ENCODE measurements around the gene ANKS1A. TPM values are rescaled to one million over a fixed set of nuclear protein-coding genes. Genes with fewer than 3 reads are reported as not detected.

Gene ANKS1A
- total and polyA plus RNA-seq, 10 donors: 5.1 to 68.9 (median 45.6) TPM

DNA sequence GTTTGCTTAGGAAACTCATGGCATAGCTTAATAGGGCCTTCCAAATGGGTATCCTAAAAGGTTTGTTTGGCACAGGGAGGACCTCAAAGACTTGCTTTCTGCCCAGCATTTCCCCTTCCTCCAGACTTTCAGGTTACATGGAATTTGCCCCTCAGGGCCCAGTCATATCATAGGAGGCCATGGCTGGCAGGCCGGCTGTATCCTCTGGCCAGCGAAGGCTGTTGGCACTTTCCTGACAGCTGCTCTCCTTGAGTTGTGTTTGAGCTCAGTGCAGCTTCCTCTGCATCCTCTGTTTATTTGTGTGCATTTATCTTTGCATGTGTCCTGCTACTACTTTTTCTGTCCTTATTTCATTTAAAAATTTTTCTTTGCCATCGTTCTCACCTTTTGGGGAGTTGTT is 90.9 kb downstream of the ANKS1A start:
- no peaks in the 10 kb centered on the region for H3K27me3 ChIP-seq (replicated peaks in 1 of 7)
- DNase-seq: no peak
- H3K27ac ChIP-seq: no peak overlapping the region
- TF ChIP-seq POLR2A (IDR thresholded peaks at IDR 0.05) (no peak), POLR2AphosphoS5 (IDR thresholded peaks at IDR 0.05) (no peak)
- TF ChIP-seq, protein P1, sequence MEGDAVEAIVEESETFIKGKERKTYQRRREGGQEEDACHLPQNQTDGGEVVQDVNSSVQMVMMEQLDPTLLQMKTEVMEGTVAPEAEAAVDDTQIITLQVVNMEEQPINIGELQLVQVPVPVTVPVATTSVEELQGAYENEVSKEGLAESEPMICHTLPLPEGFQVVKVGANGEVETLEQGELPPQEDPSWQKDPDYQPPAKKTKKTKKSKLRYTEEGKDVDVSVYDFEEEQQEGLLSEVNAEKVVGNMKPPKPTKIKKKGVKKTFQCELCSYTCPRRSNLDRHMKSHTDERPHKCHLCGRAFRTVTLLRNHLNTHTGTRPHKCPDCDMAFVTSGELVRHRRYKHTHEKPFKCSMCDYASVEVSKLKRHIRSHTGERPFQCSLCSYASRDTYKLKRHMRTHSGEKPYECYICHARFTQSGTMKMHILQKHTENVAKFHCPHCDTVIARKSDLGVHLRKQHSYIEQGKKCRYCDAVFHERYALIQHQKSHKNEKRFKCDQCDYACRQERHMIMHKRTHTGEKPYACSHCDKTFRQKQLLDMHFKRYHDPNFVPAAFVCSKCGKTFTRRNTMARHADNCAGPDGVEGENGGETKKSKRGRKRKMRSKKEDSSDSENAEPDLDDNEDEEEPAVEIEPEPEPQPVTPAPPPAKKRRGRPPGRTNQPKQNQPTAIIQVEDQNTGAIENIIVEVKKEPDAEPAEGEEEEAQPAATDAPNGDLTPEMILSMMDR (IDR thresholded peaks at IDR 0.05 in 8 of 11, conservative IDR thresholded peaks at IDR 0.05 in 3 of 11): no peak
- intact Hi-C loops (cut with DNase I; ENCODE audit: low total_unique reads): loop anchor here (10.0 kb wide), 1 partner anchor 225 kb away; no protein-coding TSS in a partner anchor
- WGBS, 5 donors: 63 to 88% (median 78%) methylated on average over 3 of the region's 3 CpGs
- H3K4me3 ChIP-seq: no peak overlapping the region
- H3K36me3 ChIP-seq: peaks cover 0 to 70% (median 29%) of the 10 kb centered on the region in 6 donors
- no peaks in the 10 kb centered on the region for H3K9me3 ChIP-seq
- H3K4me1 ChIP-seq: peaks cover 0 to 8% (median 0%) of the 10 kb centered on the region in 6 donors

DNA sequence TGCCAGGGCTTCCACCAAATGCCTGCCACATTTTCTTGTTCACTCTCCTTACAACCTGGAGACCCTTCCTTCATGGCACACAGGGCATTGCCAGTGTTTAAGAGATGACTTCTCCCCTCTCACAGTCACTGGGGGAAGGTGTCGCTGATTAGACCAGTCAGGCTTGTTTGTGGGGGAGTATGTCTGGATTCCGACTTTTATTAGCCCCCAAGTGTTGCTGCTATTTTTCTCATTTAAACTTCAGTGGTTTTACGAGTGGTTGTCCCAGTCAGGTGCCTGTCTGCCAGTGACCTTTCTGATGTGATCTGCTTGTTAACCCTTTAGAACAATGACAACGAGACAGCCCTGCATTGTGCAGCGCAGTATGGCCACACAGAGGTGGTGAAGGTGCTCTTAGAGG is 92.3 kb downstream of the ANKS1A start:
- H3K27me3 ChIP-seq (replicated peaks in 1 of 7): no peaks in the 10 kb centered on the region
- no peak overlapping the region for H3K4me3 ChIP-seq
- H3K9me3 ChIP-seq: no peaks in the 10 kb centered on the region
- H3K36me3 ChIP-seq: peaks cover 4 to 82% (median 38%) of the 10 kb centered on the region in 6 donors
- WGBS, 5 donors: 85 to 97% (median 89%) methylated on average over 5 of the region's 5 CpGs
- TF ChIP-seq, protein P1 (IDR thresholded peaks at IDR 0.05 in 8 of 11, conservative IDR thresholded peaks at IDR 0.05 in 3 of 11): no peak
- DNase-seq: no peak
- peaks cover 0 to 8% (median 0%) of the 10 kb centered on the region in 6 donors for H3K4me1 ChIP-seq
- intact Hi-C loops (cut with DNase I; ENCODE audit: low total_unique reads): loop anchor here (10.0 kb wide), 1 partner anchor 223 kb away; no protein-coding TSS in a partner anchor
- H3K27ac ChIP-seq: no peak overlapping the region

DNA sequence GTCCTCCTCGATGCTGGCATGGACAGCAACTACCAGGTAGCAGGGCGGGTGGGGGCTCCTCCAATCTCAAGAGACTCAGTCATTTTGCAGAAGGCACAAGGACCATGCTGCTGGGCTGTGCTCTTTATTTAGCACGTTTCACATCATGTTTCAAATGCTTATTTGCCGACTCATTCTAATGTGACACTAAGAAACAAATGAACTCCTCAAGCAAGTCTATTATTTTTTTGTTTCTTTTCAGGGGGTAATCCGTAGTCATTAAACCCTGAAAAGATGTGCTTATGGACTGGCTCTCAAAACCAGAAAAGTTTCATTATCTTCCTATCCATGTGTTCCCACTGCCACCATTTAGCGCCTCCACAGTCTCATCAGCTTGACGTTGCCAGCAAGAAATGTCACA is 92.9 kb downstream of the ANKS1A start:
- intact Hi-C loops (cut with DNase I; ENCODE audit: low total_unique reads): loop anchor here (10.0 kb wide), 1 partner anchor 223 kb away; no protein-coding TSS in a partner anchor
- H3K9me3 ChIP-seq: no peaks in the 10 kb centered on the region
- no peaks in the 10 kb centered on the region for H3K27me3 ChIP-seq (replicated peaks in 1 of 7)
- no peak for DNase-seq
- H3K36me3 ChIP-seq: peaks cover 4 to 88% (median 39%) of the 10 kb centered on the region in 6 donors
- no peak overlapping the region for H3K4me3 ChIP-seq
- no peak overlapping the region for H3K27ac ChIP-seq
- TF ChIP-seq POLR2AphosphoS5 (IDR thresholded peaks at IDR 0.05) (no peak), POLR2A (IDR thresholded peaks at IDR 0.05) (no peak)
- TF ChIP-seq, protein P1 (IDR thresholded peaks at IDR 0.05 in 8 of 11, conservative IDR thresholded peaks at IDR 0.05 in 3 of 11): no peak
- 69 to 78% (median 73%) methylated on average over 7 of the region's 7 CpGs for WGBS, 5 donors
- peaks cover 0 to 14% (median 2%) of the 10 kb centered on the region in 6 donors for H3K4me1 ChIP-seq

DNA sequence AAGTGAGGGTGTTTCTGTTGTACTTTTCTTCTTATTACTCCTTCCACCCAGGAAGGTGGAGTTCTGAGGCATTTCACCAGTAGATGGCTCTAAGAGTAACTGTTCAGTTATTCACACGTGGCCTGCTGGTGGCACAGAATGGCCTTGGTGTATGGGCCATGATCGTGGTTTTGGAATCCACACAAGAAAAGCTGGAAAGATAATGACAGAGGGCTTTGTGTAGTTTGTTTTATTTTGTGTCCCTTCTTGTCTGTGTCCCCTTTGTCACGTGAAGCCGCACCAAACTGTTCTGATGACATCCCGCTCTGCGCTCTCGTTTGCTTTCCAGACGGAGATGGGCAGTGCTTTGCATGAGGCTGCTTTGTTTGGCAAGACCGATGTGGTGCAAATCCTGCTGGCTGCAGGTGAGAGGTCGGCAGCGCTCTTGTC is 93.4 kb downstream of the ANKS1A start:
- peaks cover 4 to 93% (median 39%) of the 10 kb centered on the region in 6 donors for H3K36me3 ChIP-seq

More for the DNA sequence above, 93.4 kb downstream of the ANKS1A start:
- Histone ChIP-seq H3K27ac (no peak overlapping the region), H3K4me3 (no peak overlapping the region), H3K27me3 (replicated peaks in 1 of 7) (no peaks in the 10 kb centered on the region), H3K4me1 (peaks cover 0 to 16% (median 3%) of the 10 kb centered on the region in 6 donors), H3K9me3 (no peaks in the 10 kb centered on the region)
- DNase-seq: no peak
- 83 to 93% (median 84%) methylated on average over 11 of the region's 11 CpGs for WGBS, 5 donors
- intact Hi-C loops (cut with DNase I; ENCODE audit: low total_unique reads): loop anchor here (10.0 kb wide), 1 partner anchor 222 kb away; no protein-coding TSS in a partner anchor
- TF ChIP-seq POLR2AphosphoS5 (IDR thresholded peaks at IDR 0.05) (no peak), POLR2A (IDR thresholded peaks at IDR 0.05) (no peak)
- TF ChIP-seq, protein P1 (IDR thresholded peaks at IDR 0.05 in 8 of 11, conservative IDR thresholded peaks at IDR 0.05 in 3 of 11): no peak
